Mononuclear cell (primary cell): ENCODE results near the gene RAD50. TPM values are rescaled to one million over a fixed set of nuclear protein-coding genes. Genes with fewer than 3 reads are reported as not detected.
"Not testable (repeated sequence)": the region's sequence is repeated elsewhere in the genome, so short reads cannot be mapped to it uniquely, and the experiment has no call there.

ENCODE experiments used
- H3K27me3 ChIP-seq: 2 replicates; pipeline ENCODE4 v1.6.0; 2011; ENCODE audit warnings: low read length, control low read depth; ENCODE audit not compliant: insufficient read depth
- H3K4me1 ChIP-seq: 2 replicates; pipeline ENCODE4 v1.5.1; 2011; ENCODE audit warnings: mild to moderate bottlenecking, low read length, control low read depth; ENCODE audit not compliant: insufficient read depth
- H3K4me3 ChIP-seq: 2 replicates; pipeline ENCODE4 v1.5.1; 2011; ENCODE audit warnings: mild to moderate bottlenecking, low read length, moderate library complexity
- H3K9me3 ChIP-seq: 2 replicates; pipeline ENCODE4 v1.5.1; 2011; ENCODE audit warnings: low read depth, mild to moderate bottlenecking, control low read depth, low read length
- total RNA-seq: library from RNA; depleted of rRNA; stranded (reverse); fragments of >200 nt; gene quantifications from one replicate; pipeline ENCODE4 v1.2.3, GENCODE V29; 2012

RAD50 gene
- total RNA-seq, 1 donor, result 17.0 TPM

DNA sequence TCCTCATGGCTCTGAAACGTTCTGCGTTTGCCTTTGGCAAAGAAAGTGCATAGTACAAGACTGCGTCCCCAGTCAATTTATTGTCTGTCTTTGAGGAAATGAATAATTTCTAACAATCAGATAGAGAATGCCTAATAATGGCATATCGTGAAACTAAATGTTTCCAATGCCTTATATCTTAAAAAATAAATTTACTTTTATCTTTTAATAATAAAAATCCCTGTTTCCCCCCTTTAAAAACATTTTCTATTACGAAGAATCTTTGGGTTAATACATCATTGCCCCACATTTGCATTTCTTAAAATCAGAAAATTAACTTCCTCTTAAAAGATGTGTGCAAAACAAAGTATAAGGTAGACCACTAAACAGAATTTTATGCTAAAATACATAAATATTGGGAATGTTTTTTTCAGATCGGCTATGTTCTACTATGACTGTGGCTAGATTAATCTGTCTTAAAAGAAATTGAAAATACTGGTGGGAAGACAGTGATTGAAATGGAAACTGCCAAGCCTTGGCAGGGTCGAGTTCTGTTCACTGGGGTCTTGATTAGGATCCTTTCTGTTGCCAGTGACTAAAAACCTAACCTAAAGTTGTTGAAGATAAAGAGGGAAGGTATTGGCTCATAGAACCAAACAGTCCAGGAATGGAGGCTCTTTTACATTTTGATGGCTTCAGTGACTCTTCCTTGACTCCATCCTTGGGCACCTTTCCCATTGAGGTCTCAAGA is 13.1 kb upstream of the RAD50 start, which contains the start of gene IL5:
Gene IL5, minus strand, starts transcription at position 51 of the 730 bp plus-strand sequence. Its CDS starts 44 bp downstream, at position 7.
- no peaks in the 10 kb centered on the region for H3K4me1 ChIP-seq
- H3K9me3 ChIP-seq, result no peaks in the 10 kb centered on the region

GRCh38 chr5:132546108-132546507 is 10.7 kb upstream of the RAD50 start:
- Histone ChIP-seq H3K27me3 (no peaks in the 10 kb centered on the region), H3K4me1 (no peaks in the 10 kb centered on the region), H3K9me3 (no peaks in the 10 kb centered on the region), H3K4me3 (no peak overlapping the region)

More for the DNA sequence above, 13.1 kb upstream of the RAD50 start, which contains the start of gene IL5:
- no peaks in the 10 kb centered on the region for H3K27me3 ChIP-seq
- H3K4me3 ChIP-seq, result no peak within 1 kb of the TSS

DNA sequence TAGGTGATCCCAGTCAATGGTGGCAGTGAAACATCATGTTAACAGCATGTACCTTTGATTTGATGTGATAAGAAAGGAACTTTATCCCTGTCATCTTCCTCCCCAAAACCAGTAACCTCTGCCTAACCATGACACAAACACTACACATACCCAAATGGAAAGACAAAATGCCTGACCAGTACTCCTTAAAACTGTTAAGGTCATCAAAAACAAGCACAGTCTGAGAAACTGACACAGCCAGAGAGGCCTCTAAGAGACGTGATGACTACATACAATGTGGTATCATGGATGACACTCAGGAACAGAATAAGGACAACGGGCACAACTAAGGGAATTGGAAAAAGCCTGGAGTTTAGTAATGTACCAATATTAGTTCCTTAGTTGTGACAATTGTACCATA is 9.5 kb upstream of the RAD50 start:
- H3K4me1 ChIP-seq, result no peaks in the 10 kb centered on the region
- H3K9me3 ChIP-seq, result no peaks in the 10 kb centered on the region
- H3K27me3 ChIP-seq, result no peaks in the 10 kb centered on the region
- no peak overlapping the region for H3K4me3 ChIP-seq

- H3K27me3 ChIP-seq, H3K4me1 ChIP-seq, H3K4me3 ChIP-seq, H3K9me3 ChIP-seq: not testable (repeated sequence)
Observed at GRCh38 chr5:132548834-132549233, 7.9 kb upstream of the RAD50 start.

GRCh38 chr5:132549576-132549975 is 7.2 kb upstream of the RAD50 start:
- no peaks in the 10 kb centered on the region for H3K4me1 ChIP-seq
- H3K9me3 ChIP-seq, result no peaks in the 10 kb centered on the region
- H3K27me3 ChIP-seq, result no peaks in the 10 kb centered on the region
- no peak overlapping the region for H3K4me3 ChIP-seq

- Histone ChIP-seq H3K4me3 (peak overlapping the region; percentile 60), H3K4me1 (peaks cover 15% of the 10 kb centered on the region), H3K9me3 (no peaks in the 10 kb centered on the region), H3K27me3 (no peaks in the 10 kb centered on the region)
Observed at GRCh38 chr5:132556153-132556762, 519 bp upstream of the RAD50 start.

DNA sequence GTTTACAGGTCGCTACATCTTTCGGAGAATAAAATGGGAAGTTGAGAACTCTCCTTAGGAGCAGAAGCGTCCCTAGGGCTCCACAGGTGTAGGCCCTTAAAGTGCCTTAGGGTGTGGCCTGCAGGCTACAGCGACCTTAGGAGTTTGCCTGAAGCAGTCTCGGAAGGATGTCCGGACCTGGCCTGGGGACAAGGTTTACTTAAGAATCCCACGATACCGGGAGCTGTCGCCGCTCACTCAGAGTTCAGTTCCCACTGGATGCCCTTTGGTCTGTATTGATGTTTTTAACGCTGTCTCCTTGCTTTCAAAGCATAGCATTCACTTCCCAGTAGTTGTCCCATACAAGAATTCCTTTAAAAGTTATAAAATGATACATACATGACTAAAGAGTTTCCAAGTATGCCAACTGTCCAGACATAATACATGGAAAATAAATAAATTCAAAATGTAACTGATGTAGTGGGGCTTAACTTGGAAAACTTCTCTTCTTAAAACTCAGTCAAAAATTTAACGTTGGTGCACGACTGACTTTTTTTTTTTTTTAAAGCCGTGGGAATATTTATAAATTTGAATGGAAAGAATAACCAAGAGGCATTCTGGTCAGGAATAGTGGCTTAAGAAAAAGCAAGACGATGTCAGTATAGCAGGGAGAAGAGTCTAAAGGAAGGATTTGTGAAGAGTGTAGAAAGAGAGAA is 848 bp downstream of the RAD50 start:
- H3K4me3 ChIP-seq, result peak overlapping the region; percentile 60
- no peaks in the 10 kb centered on the region for H3K9me3 ChIP-seq
- no peaks in the 10 kb centered on the region for H3K27me3 ChIP-seq
- H3K4me1 ChIP-seq, result peaks cover 15% of the 10 kb centered on the region

- Histone ChIP-seq H3K27me3 (no peaks in the 10 kb centered on the region), H3K9me3 (peaks cover 7% of the 10 kb centered on the region)
Observed at GRCh38 chr5:132559383-132560060, 2.7 kb downstream of the RAD50 start.

GRCh38 chr5:132561601-132562000 is 4.8 kb downstream of the RAD50 start:
- Histone ChIP-seq H3K4me1 (peaks cover 15% of the 10 kb centered on the region), H3K9me3 (peaks cover 9% of the 10 kb centered on the region), H3K4me3 (no peak overlapping the region), H3K27me3 (no peaks in the 10 kb centered on the region)

More at GRCh38 chr5:132559383-132560060, 2.7 kb downstream of the RAD50 start:
- H3K4me1 ChIP-seq, result peaks cover 15% of the 10 kb centered on the region
- H3K4me3 ChIP-seq, result no peak overlapping the region

DNA sequence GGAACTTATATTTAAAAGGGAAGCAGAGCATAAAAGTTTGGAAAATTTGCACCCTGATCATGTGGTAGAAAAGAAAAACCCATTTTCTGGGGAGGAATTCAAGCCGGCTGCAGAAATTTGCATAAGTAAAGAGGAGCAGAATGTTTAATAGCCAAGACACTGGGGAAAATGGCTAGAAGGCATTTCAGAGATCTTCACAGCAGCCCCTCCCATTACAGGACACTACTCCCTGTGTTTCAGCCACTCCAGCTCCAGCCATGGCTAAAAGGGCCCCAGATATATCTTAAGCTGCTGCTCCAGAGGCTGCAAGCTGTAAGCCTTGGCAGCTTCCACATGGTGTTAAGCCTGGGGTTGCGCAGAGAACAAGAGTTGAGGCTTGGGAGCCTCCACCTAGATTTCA is 7.8 kb downstream of the RAD50 start:
- not testable (repeated sequence) for H3K27me3 ChIP-seq

GRCh38 chr5:132566657-132567056 is 9.9 kb downstream of the RAD50 start:
- Histone ChIP-seq H3K9me3 (peaks cover 9% of the 10 kb centered on the region), H3K4me1 (no peaks in the 10 kb centered on the region), H3K27me3 (no peaks in the 10 kb centered on the region), H3K4me3 (no peak overlapping the region)

More for the DNA sequence above, 7.8 kb downstream of the RAD50 start:
- H3K4me3 ChIP-seq, H3K9me3 ChIP-seq, H3K4me1 ChIP-seq: not testable (repeated sequence)

- H3K27me3 ChIP-seq, result no peaks in the 10 kb centered on the region
- H3K4me1 ChIP-seq, result no peaks in the 10 kb centered on the region
Observed at GRCh38 chr5:132576123-132576522, 19.3 kb downstream of the RAD50 start.

DNA sequence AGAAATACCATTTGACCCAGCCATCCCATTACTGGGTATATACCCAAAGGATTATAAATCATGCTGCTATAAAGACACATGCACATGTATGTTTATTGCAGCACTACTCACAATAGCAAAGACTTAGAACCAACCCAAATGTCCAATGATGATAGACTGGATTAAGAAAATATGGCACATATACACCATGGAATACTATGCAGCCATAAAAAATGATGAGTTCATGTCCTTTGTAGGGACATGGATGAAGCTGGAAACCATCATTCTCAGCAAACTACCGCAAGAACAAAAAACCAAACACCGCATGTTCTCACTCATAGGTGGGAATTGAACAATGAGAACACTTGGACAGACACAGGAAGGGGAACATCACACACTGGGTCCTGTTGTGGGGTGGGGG is 27.8 kb downstream of the RAD50 start:
- H3K4me1 ChIP-seq, H3K9me3 ChIP-seq, H3K4me3 ChIP-seq, H3K27me3 ChIP-seq: not testable (repeated sequence)

More at GRCh38 chr5:132576123-132576522, 19.3 kb downstream of the RAD50 start:
- H3K9me3 ChIP-seq, result no peaks in the 10 kb centered on the region
- no peak overlapping the region for H3K4me3 ChIP-seq

DNA sequence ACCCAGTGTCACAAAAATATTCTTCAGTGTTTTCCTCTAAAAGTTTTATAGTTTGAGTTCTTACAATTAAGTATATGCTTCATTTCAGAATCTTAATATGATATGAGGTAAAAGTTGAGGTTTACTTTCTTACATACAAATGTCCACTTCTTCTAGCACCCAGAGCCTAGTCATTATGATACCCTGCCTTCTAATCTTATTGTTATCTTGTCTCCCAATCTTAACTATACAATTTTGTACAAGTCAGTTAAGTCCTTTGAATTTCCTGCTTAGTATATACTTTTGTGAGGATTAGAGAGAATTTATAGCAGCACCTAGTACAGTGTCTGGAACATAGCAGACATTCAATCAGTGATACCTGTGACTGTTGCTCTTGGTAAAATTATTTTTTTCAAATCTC is 29.3 kb downstream of the RAD50 start:
- Histone ChIP-seq H3K4me1 (no peaks in the 10 kb centered on the region), H3K9me3 (no peaks in the 10 kb centered on the region), H3K4me3 (no peak overlapping the region), H3K27me3 (no peaks in the 10 kb centered on the region)

DNA sequence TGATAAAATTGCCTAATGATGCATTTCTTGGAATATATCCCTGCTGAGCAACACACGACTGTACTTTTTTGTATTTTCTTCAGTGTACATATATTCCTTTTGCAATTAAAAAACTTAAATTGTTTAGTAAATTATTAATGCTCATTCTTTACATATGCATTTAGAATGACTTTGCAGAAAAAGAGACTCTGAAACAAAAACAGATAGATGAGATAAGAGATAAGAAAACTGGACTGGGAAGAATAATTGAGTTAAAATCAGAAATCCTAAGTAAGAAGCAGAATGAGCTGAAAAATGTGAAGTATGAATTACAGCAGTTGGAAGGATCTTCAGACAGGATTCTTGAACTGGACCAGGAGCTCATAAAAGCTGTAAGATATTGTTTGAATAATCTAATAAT is 32.7 kb downstream of the RAD50 start:
- H3K9me3 ChIP-seq, result no peaks in the 10 kb centered on the region
- H3K4me3 ChIP-seq, result no peak overlapping the region
- no peaks in the 10 kb centered on the region for H3K27me3 ChIP-seq

More for the DNA sequence above, 32.7 kb downstream of the RAD50 start:
- H3K4me1 ChIP-seq, result no peaks in the 10 kb centered on the region
